SK-N-SH (cell line): ENCODE data around the gene DYRK1A. TPM values are rescaled to one million over a fixed set of nuclear protein-coding genes. Genes with fewer than 3 reads are reported as not detected.

Source experiments
- CTCF ChIA-PET: fragments of 300-600, 350-600 bp; formaldehyde crosslinking; extraction: SDS; loops from one replicate; lab custom pipeline; 2021; lab: Yijun Ruan, JAX
- POLR2A ChIA-PET: fragments of 350-600 bp; sonication (Branson Sonifier 250); formaldehyde crosslinking; extraction: SDS; loops from one replicate; lab custom pipeline; 2020; ENCODE audit warnings: antibody characterized with exemption, inconsistent platforms; lab: Yijun Ruan, JAX
- DNase-seq: peaks from one replicate; pipeline ENCODE4 v3.0.0; 2012
- H2AFZ ChIP-seq: fragments of 200-600 bp; sonication (generic); 2 replicates; pipeline ENCODE4 v1.8.1; 2016; ENCODE audit warnings: antibody characterized with exemption, mild to moderate bottlenecking, low read depth
- H3F3A ChIP-seq: fragments of 200-600 bp; sonication (generic); replicated peaks from 2 replicates; pipeline ENCODE3; 2016; ENCODE audit warnings: antibody characterized with exemption, mild to moderate bottlenecking; ENCODE audit not compliant: insufficient read depth
- H3K27ac ChIP-seq, 2 experiments: fragments of 200-500 bp in 1 of 2; fragments of 200-600 bp in 1 of 2; sonication (Bioruptor generic) in 1 of 2; sonication (generic), shearing (Covaris generic) in 1 of 2; 2 replicates each; pipeline versions ENCODE4 v1.5.1 to v1.6.1; 2014 to 2016; ENCODE audit warnings: low read depth in 2 of 2, inconsistent platforms in 1 of 2, low read length in 1 of 2, mild to moderate bottlenecking in 1 of 2, mixed read lengths in 1 of 2
- H3K27me3 ChIP-seq: fragments of 200-600 bp; sonication (generic), shearing (Covaris generic); 2 replicates; pipeline ENCODE4 v1.6.1; 2016; ENCODE audit warnings: mixed run types; ENCODE audit not compliant: insufficient read depth
- H3K36me3 ChIP-seq, 2 experiments: fragments of 200-500 bp in 1 of 2; fragments of 200-600 bp in 1 of 2; sonication (Bioruptor generic) in 1 of 2; sonication (generic) in 1 of 2; replicated peaks in 1 of 2; 2 replicates each; pipeline versions ENCODE3 to v1.5.1; 2014 to 2016; ENCODE audit warnings: low read length in 1 of 2, mild to moderate bottlenecking in 1 of 2; ENCODE audit not compliant: insufficient read depth in 2 of 2, control insufficient read depth in 1 of 2
- H3K4me1 ChIP-seq, 2 experiments: fragments of 200-500 bp in 1 of 2; fragments of 200-600 bp in 1 of 2; sonication (Bioruptor generic) in 1 of 2; sonication (generic), shearing (Covaris generic) in 1 of 2; 2 replicates each; pipeline versions ENCODE4 v1.5.1 to v1.6.1; 2014 to 2016; ENCODE audit warnings: low read depth in 1 of 2, low read length in 1 of 2, mixed run types in 1 of 2; ENCODE audit not compliant: insufficient read depth in 2 of 2, control insufficient read depth in 1 of 2
- H3K4me2 ChIP-seq: fragments of 200-600 bp; sonication (generic), shearing (Covaris generic); 2 replicates; pipeline ENCODE4 v1.6.1; 2017; ENCODE audit warnings: mixed run types
- H3K4me3 ChIP-seq, 2 experiments: fragments of 200-500 bp in 1 of 2; fragments of 200-600 bp in 1 of 2; sonication (Bioruptor generic) in 1 of 2; sonication (generic), shearing (Covaris generic) in 1 of 2; 2 replicates each; pipeline versions ENCODE4 v1.5.1 to v1.8.1; 2014 to 2016; ENCODE audit warnings: low read depth in 2 of 2, inconsistent platforms in 1 of 2, low read length in 1 of 2, mild to moderate bottlenecking in 1 of 2, mixed read lengths in 1 of 2, moderate library complexity in 1 of 2
- H3K79me2 ChIP-seq: fragments of 200-600 bp; sonication (generic); 2 replicates; pipeline ENCODE4 v1.8.1; 2017; ENCODE audit warnings: mild to moderate bottlenecking; ENCODE audit not compliant: insufficient read depth
- H3K9ac ChIP-seq: fragments of 200-600 bp; sonication (generic); 2 replicates; pipeline ENCODE4 v1.6.1; 2017; ENCODE audit warnings: mixed run types
- H3K9me2 ChIP-seq: fragments of 200-600 bp; sonication (generic); 2 replicates; pipeline ENCODE4 v1.6.1; 2017; ENCODE audit warnings: mixed run types
- H3K9me3 ChIP-seq: fragments of 200-600 bp; sonication (generic); 2 replicates; pipeline ENCODE4 v1.6.1; 2017; ENCODE audit warnings: mixed run types, mild to moderate bottlenecking, moderate library complexity
- H4K20me1 ChIP-seq: fragments of 200-600 bp; sonication (generic); 2 replicates; pipeline ENCODE4 v1.6.1; 2017; ENCODE audit warnings: mild to moderate bottlenecking, mixed run types; ENCODE audit not compliant: insufficient read depth
- ELF1 ChIP-seq: IDR thresholded peaks from 2 replicates; pipeline ENCODE4 v1.4.0; 2012
- EP300 ChIP-seq, 2 experiments: IDR thresholded peaks; 2 replicates each; pipeline versions ENCODE4 v1.4.0 to v1.6.1; 2012; ENCODE audit warnings: borderline replicate concordance in 1 of 2, low read depth in 1 of 2, low read length in 1 of 2
- FOSL2 ChIP-seq: IDR thresholded peaks from 2 replicates; pipeline ENCODE4 v1.4.0; 2012; ENCODE audit warnings: low read depth, mild to moderate bottlenecking, moderate library complexity, borderline replicate concordance
- FOXJ3 ChIP-seq: sonication (generic); formaldehyde crosslinking; IDR thresholded peaks from 2 replicates; pipeline ENCODE4 v1.5.1; 2020; ENCODE audit warnings: mild to moderate bottlenecking, missing genetic modification reagents
- FOXM1 ChIP-seq: IDR thresholded peaks from 2 replicates; pipeline ENCODE4 v1.4.0; 2012; ENCODE audit warnings: low read depth, mild to moderate bottlenecking
- MEF2A ChIP-seq: IDR thresholded peaks from 2 replicates; pipeline ENCODE4 v1.4.0; 2012; ENCODE audit warnings: low read depth, borderline replicate concordance
- MXI1 ChIP-seq: IDR thresholded peaks from 2 replicates; pipeline ENCODE4 v1.6.1; 2012; ENCODE audit warnings: mild to moderate bottlenecking, low read depth, low read length, improper control_type of control experiment
- NFIC ChIP-seq: IDR thresholded peaks from 2 replicates; pipeline ENCODE4 v1.4.0; 2012; ENCODE audit warnings: borderline replicate concordance
- NRF1 ChIP-seq: IDR thresholded peaks from 2 replicates; pipeline ENCODE4 v1.6.1; 2012; ENCODE audit warnings: low read depth, mild to moderate bottlenecking, low read length
- POLR2AphosphoS5 ChIP-seq: IDR thresholded peaks from 2 replicates; pipeline ENCODE4 v1.6.1; 2012; ENCODE audit warnings: low read depth, low read length
- RAD21 ChIP-seq: IDR thresholded peaks from 2 replicates; pipeline ENCODE4 v1.6.1; 2012; ENCODE audit warnings: mild to moderate bottlenecking, low read length
- TAF1 ChIP-seq: IDR thresholded peaks from 2 replicates; pipeline ENCODE4 v1.6.1; 2012; ENCODE audit warnings: low read depth, mild to moderate bottlenecking, low read length, moderate library complexity, borderline replicate concordance
- TEAD4 ChIP-seq: IDR thresholded peaks from 2 replicates; pipeline ENCODE4 v1.4.0; 2012; ENCODE audit warnings: mild to moderate bottlenecking, borderline replicate concordance; ENCODE audit not compliant: insufficient read depth
- WGBS: methylation state at CpG from one replicate; pipeline ENCODE4 v1.1.6; 2017; ENCODE audit warnings: low lambda C conversion rate; 5-methylcytosine and 5-hydroxymethylcytosine counted together
- polyA plus RNA-seq, 3 experiments: library from polyadenylated mRNA; depleted of rRNA; stranded (reverse); fragments of >200 nt; gene quantifications; 2 replicates each; pipeline ENCODE4 v1.2.3, GENCODE V29; 2012
- TF ChIP-seq, protein P1 (sequence below): IDR thresholded peaks from 2 replicates; pipeline ENCODE4 v1.6.1; 2012; ENCODE audit warnings: mild to moderate bottlenecking, low read depth, low read length, moderate library complexity
- TF ChIP-seq, protein P2 (sequence below): IDR thresholded peaks from 2 replicates; pipeline ENCODE4; 2012
- TF ChIP-seq, protein P3 (sequence below): IDR thresholded peaks from 2 replicates; pipeline ENCODE4 v1.4.0; 2012; ENCODE audit warnings: low read depth
- TF ChIP-seq, protein P4 (sequence below): IDR thresholded peaks from 2 replicates; pipeline ENCODE4 v1.4.0; 2012; ENCODE audit warnings: low read depth, borderline replicate concordance

Gene DYRK1A
- polyA plus RNA-seq, 1 of the 3 experiments (the other 2 are of a cell fraction): 19.3 TPM

DNA sequence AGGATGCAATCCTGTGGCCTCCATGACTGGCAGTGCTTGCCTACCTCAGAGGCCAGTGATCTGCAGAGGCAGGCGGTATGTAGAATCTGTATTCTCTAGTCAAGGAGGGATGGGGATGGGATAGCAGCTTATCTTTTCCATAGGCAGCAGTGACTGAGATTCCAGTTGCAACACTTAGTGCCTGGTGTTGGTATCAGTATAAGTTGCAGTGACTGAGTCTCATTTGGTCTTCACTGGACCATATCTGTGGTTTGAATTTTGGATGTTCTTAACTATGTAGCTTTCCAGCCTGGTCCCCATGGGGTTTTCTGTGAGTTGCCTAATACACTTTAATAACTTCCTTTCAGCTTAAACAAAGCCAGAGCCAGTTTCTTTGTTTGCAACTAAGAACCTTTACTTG, 16.5 kb downstream of the DYRK1A start:
- no peak overlapping the region for H2AFZ ChIP-seq
- H3K79me2 ChIP-seq: peaks cover 100% of the 10 kb centered on the region
- no peaks in the 10 kb centered on the region for H3K27me3 ChIP-seq
- no peak overlapping the region for H3K9ac ChIP-seq
- POLR2A ChIA-PET: interaction anchor here (0.6 kb wide), 1 partner anchor 15 kb away, joined by 3 read pairs; no protein-coding TSS in a partner anchor
- 88% methylated on average over 1 of the region's 1 CpG for WGBS
- H3K4me3 ChIP-seq: no peak overlapping the region; a peak in 1 of 4 replicates
- no peaks in the 10 kb centered on the region for H3K9me2 ChIP-seq
- H3K4me1 ChIP-seq: peaks cover 0 to 7% of the 10 kb centered on the region in 2 experiments; a peak in 3 of 4 replicates
- peaks cover 100% of the 10 kb centered on the region for H4K20me1 ChIP-seq
- H3K9me3 ChIP-seq: no peaks in the 10 kb centered on the region
- no peak overlapping the region for H3K4me2 ChIP-seq
- no peak overlapping the region; a peak in 1 of 4 replicates for H3K27ac ChIP-seq
- peaks cover 6% of the 10 kb centered on the region for H3F3A ChIP-seq
- CTCF ChIA-PET: interaction anchor here (1.0 kb wide), 1 partner anchor 9 kb away, joined by 3 read pairs; no protein-coding TSS in a partner anchor
- no peak for DNase-seq
- TF ChIP-seq RAD21 (no peak), FOSL2 (no peak), EP300 (IDR thresholded peaks at IDR 0.05; ENCODE audit: borderline replicate concordance in 1 of 2, low read depth in 1 of 2, low read length in 1 of 2) (no peak), NFIC (no peak), TAF1 (no peak), MEF2A (no peak), NRF1 (no peak), ELF1 (no peak), TEAD4 (no peak), MXI1 (no peak), FOXM1 (no peak), POLR2AphosphoS5 (no peak), FOXJ3 (CRISPR knock-in tag) (no peak)
- TF ChIP-seq, protein P1, sequence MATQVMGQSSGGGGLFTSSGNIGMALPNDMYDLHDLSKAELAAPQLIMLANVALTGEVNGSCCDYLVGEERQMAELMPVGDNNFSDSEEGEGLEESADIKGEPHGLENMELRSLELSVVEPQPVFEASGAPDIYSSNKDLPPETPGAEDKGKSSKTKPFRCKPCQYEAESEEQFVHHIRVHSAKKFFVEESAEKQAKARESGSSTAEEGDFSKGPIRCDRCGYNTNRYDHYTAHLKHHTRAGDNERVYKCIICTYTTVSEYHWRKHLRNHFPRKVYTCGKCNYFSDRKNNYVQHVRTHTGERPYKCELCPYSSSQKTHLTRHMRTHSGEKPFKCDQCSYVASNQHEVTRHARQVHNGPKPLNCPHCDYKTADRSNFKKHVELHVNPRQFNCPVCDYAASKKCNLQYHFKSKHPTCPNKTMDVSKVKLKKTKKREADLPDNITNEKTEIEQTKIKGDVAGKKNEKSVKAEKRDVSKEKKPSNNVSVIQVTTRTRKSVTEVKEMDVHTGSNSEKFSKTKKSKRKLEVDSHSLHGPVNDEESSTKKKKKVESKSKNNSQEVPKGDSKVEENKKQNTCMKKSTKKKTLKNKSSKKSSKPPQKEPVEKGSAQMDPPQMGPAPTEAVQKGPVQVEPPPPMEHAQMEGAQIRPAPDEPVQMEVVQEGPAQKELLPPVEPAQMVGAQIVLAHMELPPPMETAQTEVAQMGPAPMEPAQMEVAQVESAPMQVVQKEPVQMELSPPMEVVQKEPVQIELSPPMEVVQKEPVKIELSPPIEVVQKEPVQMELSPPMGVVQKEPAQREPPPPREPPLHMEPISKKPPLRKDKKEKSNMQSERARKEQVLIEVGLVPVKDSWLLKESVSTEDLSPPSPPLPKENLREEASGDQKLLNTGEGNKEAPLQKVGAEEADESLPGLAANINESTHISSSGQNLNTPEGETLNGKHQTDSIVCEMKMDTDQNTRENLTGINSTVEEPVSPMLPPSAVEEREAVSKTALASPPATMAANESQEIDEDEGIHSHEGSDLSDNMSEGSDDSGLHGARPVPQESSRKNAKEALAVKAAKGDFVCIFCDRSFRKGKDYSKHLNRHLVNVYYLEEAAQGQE: no peak
- TF ChIP-seq, protein P2, sequence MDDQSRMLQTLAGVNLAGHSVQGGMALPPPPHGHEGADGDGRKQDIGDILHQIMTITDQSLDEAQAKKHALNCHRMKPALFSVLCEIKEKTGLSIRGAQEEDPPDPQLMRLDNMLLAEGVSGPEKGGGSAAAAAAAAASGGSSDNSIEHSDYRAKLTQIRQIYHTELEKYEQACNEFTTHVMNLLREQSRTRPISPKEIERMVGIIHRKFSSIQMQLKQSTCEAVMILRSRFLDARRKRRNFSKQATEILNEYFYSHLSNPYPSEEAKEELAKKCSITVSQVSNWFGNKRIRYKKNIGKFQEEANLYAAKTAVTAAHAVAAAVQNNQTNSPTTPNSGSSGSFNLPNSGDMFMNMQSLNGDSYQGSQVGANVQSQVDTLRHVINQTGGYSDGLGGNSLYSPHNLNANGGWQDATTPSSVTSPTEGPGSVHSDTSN: no peak
- TF ChIP-seq, protein P3, sequence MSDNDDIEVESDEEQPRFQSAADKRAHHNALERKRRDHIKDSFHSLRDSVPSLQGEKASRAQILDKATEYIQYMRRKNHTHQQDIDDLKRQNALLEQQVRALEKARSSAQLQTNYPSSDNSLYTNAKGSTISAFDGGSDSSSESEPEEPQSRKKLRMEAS: no peak
- TF ChIP-seq, protein P4, sequence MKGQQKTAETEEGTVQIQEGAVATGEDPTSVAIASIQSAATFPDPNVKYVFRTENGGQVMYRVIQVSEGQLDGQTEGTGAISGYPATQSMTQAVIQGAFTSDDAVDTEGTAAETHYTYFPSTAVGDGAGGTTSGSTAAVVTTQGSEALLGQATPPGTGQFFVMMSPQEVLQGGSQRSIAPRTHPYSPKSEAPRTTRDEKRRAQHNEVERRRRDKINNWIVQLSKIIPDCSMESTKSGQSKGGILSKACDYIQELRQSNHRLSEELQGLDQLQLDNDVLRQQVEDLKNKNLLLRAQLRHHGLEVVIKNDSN: no peak
- peaks cover 0 to 7% of the 10 kb centered on the region in 2 experiments for H3K36me3 ChIP-seq
